ENCODE results near the gene SLC17A1. TPM values are rescaled to one million over a fixed set of nuclear protein-coding genes. Genes with fewer than 3 reads are reported as not detected.

Gene SLC17A1
- total RNA-seq, 1 donor from 2014 or later: 0.85 TPM

DNA sequence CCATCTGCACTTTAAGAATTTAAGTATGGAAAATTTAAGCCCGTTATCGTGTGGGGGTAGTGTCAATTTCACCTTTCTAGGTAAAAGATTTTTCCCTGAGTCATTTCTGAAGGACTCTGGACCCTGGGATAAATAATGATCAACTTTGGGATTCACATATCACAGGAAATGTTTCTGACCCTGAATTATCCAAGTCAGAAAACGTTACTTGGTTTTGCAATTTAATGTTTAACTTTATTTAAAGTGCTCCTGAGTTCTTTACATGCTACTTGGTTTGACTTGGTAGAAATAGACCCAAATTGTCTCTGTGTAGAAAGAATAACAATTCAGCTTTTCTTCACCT, 43.7 kb upstream of the SLC17A1 start:
- no peak overlapping the region for H3K4me3 Mint-ChIP-seq
- H3K4me1 Mint-ChIP-seq (ENCODE audit: unreplicated experiment): no peaks in the 10 kb centered on the region
- DNase-seq (ENCODE audit: extremely low spot score, unreplicated experiment): no peak
- no peaks in the 10 kb centered on the region for H3K9me3 Mint-ChIP-seq
- H3K27me3 Mint-ChIP-seq: peaks cover 10% of the 10 kb centered on the region
- TF ChIP-seq, protein P1, sequence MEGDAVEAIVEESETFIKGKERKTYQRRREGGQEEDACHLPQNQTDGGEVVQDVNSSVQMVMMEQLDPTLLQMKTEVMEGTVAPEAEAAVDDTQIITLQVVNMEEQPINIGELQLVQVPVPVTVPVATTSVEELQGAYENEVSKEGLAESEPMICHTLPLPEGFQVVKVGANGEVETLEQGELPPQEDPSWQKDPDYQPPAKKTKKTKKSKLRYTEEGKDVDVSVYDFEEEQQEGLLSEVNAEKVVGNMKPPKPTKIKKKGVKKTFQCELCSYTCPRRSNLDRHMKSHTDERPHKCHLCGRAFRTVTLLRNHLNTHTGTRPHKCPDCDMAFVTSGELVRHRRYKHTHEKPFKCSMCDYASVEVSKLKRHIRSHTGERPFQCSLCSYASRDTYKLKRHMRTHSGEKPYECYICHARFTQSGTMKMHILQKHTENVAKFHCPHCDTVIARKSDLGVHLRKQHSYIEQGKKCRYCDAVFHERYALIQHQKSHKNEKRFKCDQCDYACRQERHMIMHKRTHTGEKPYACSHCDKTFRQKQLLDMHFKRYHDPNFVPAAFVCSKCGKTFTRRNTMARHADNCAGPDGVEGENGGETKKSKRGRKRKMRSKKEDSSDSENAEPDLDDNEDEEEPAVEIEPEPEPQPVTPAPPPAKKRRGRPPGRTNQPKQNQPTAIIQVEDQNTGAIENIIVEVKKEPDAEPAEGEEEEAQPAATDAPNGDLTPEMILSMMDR (conservative IDR thresholded peaks at IDR 0.05): no peak
- H3K36me3 Mint-ChIP-seq: no peaks in the 10 kb centered on the region
- no peak overlapping the region for H3K27ac Mint-ChIP-seq

DNA sequence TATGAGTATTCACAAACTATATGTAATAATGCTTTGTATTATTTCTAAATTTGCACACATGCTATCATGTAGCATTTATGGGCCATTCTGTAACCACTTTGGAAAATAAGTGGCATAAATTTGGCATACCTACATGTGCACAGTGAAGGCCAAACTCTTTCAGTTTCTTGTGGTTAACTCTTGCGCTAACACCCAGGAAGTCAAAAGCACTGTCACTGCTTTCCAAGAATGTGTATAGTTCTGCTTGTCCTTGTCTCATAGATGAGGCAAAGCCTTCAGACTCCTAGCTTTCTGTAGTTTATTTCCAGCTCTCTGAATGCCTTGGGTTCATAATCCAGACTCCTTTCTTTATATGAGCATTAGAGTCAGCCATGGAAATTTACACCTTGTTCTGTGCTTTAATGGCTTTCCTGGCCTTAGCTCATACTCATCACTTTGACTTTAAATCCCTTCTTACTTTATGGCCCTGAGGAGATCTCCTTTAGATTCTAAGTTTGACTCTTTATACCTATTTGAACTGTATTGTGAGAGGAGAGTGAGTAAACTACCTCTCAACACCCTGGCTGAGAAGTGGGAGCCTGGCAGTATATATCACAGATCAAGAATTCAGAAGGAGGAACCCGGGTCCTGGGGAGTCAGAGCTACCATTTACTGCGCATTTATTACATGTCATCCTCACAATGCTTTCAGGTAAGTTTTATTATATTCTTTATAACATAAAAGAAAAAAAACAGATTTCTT, 43.1 kb upstream of the SLC17A1 start:
- TF ChIP-seq, protein P1 (conservative IDR thresholded peaks at IDR 0.05): no peak
- H3K27ac Mint-ChIP-seq: no peak overlapping the region
- H3K4me3 Mint-ChIP-seq: no peak overlapping the region
- H3K27me3 Mint-ChIP-seq: peaks cover 10% of the 10 kb centered on the region
- H3K9me3 Mint-ChIP-seq: no peaks in the 10 kb centered on the region
- H3K4me1 Mint-ChIP-seq (ENCODE audit: unreplicated experiment): no peaks in the 10 kb centered on the region
- no peaks in the 10 kb centered on the region for H3K36me3 Mint-ChIP-seq
- DNase-seq (ENCODE audit: extremely low spot score, unreplicated experiment): no peak

DNA sequence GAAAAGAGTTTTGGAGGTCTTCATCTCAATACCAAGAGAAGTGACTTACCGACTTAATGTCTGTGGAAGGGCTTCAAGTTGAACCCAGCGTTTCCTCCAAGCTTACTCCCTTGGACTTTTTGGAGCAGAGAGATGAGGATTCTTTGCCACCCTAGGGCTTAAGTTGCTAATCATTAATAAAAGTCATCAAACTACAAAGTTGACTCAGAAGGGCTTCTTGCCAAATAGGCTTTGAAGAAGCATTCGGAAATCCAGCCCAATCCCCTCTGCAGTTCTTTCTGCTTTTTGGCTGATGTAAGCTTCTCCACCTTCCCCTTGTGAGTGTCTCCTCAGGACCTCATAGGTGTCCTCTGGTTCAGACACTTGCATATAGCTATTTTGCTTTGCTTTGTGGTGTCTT, 42.3 kb upstream of the SLC17A1 start, which contains the start of gene SLC17A3:
Gene SLC17A3 (minus strand): TSS at position 126 of the 400 bp plus-strand sequence. CDS start 5,856 bp downstream, outside the sequence.
- H3K27ac Mint-ChIP-seq: no peak within 1 kb of the TSS
- H3K27me3 Mint-ChIP-seq: peaks cover 10% of the 10 kb centered on the region
- no peaks in the 10 kb centered on the region for H3K9me3 Mint-ChIP-seq
- TF ChIP-seq, protein P1 (conservative IDR thresholded peaks at IDR 0.05): no peak
- no peak within 1 kb of the TSS for H3K4me3 Mint-ChIP-seq
- H3K4me1 Mint-ChIP-seq (ENCODE audit: unreplicated experiment): no peaks in the 10 kb centered on the region
- H3K36me3 Mint-ChIP-seq: no peaks in the 10 kb centered on the region
- DNase-seq (ENCODE audit: extremely low spot score, unreplicated experiment): no peak

DNA sequence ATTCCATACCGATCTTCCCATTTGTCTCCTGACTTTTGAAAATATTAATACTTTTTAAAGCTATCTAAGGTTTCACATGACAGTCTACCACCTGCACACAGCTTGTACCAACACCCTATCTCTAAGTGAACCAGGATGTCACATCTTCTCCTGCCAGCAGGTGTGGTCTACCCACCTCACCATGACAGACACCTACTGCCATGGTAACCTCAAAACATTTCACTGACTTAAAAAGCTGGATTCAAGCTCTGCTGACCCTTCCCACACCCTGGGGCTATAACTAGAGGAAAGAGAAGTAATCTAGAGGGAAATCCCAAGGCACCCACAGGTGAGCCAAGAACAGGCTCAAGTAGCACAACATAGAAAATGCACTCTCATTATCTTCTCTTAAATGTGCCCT, 41.0 kb upstream of the SLC17A1 start:
- no peaks in the 10 kb centered on the region for H3K4me1 Mint-ChIP-seq (ENCODE audit: unreplicated experiment)
- H3K4me3 Mint-ChIP-seq: no peak overlapping the region
- H3K27ac Mint-ChIP-seq: no peak overlapping the region
- H3K9me3 Mint-ChIP-seq: no peaks in the 10 kb centered on the region
- no peak for DNase-seq (ENCODE audit: extremely low spot score, unreplicated experiment)
- TF ChIP-seq, protein P1 (conservative IDR thresholded peaks at IDR 0.05): no peak
- peaks cover 3% of the 10 kb centered on the region for H3K27me3 Mint-ChIP-seq
- no peaks in the 10 kb centered on the region for H3K36me3 Mint-ChIP-seq

DNA sequence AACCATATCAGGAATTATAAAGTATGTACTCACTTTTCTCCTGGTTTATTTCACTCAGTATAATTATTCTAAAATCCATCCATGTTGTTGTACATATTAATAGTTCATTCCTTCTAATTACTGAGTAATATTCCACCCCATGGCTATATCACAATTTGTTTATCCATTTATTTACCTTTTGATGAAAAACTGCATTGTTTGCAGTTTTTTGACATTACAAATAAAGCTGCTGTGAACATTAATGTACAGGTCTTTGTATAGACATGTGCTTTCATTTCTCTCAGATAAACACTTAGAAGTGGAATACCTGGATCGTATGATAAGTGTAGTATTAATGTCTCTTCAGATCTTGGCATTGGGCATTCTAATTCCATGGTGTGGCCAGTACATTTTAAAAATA, 38.0 kb upstream of the SLC17A1 start:
- H3K36me3 Mint-ChIP-seq: no peaks in the 10 kb centered on the region
- TF ChIP-seq, protein P1 (conservative IDR thresholded peaks at IDR 0.05): no peak
- no peak overlapping the region for H3K4me3 Mint-ChIP-seq
- no peaks in the 10 kb centered on the region for H3K4me1 Mint-ChIP-seq (ENCODE audit: unreplicated experiment)
- H3K9me3 Mint-ChIP-seq: no peaks in the 10 kb centered on the region
- DNase-seq (ENCODE audit: extremely low spot score, unreplicated experiment): no peak
- H3K27me3 Mint-ChIP-seq: peaks cover 4% of the 10 kb centered on the region
- H3K27ac Mint-ChIP-seq: no peak overlapping the region

All from type B pancreatic cell (in vitro differentiated cells).